ENCODE data around the gene CCDC24. TPM values are rescaled to one million over a fixed set of nuclear protein-coding genes. Genes with fewer than 3 reads are reported as not detected.

Gene CCDC24
- total and polyA plus RNA-seq, 2 of the 13 experiments (the other 11 are each of a cell fraction or from before 2014, with no cell fraction given), result 1.4 to 2.9 TPM

DNA sequence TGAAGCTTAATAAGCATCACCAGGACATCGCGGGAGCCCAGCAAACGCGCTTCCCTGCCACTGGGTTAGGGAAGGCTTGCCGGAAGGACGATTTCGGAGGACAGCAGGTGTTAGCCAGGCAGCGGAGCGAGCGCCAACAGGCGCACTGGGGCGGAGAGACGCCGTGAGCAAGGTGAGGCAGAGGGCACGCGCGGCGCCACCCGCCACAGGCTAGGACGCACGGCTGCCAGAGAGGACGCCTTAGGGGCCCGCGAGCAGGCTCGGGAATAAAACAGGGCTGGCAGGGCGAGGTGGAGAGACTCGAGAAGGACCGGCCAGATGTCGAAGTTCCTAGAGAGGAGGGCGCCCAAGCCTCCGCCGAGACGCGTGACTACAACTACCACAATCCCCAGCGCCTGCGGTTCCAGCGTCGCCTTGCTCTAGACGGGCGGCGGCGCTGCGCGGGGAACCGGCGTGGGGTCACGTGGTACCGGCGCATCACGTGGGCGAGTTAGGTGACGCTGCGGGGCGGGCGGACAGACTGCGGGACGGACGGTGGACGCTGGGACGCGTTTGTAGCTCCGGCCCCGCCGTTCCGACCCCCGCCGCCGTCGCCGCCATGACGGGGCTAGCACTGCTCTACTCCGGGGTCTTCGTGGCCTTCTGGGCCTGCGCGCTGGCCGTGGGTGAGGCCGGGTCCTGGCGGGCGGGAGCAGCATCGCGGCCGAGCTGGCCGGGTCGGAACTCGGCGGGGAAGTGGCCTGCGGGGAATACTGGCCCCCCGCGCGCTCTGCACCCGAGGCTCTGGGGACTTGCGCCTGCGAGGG lies 16.8 kb upstream of the CCDC24 start, which contains the start of gene ATP6V0B (continued):
- TF ChIP-seq, protein P1, sequence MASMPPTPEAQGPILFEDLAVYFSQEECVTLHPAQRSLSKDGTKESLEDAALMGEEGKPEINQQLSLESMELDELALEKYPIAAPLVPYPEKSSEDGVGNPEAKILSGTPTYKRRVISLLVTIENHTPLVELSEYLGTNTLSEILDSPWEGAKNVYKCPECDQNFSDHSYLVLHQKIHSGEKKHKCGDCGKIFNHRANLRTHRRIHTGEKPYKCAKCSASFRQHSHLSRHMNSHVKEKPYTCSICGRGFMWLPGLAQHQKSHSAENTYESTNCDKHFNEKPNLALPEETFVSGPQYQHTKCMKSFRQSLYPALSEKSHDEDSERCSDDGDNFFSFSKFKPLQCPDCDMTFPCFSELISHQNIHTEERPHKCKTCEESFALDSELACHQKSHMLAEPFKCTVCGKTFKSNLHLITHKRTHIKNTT (CRISPR knock-in tag; IDR thresholded peaks at IDR 0.05), result no peak
- TF ChIP-seq MBNL3 (CRISPR knock-in tag; conservative IDR thresholded peaks at IDR 0.05) (no peak), ZNF788 (CRISPR knock-in tag; IDR thresholded peaks at IDR 0.05; ENCODE audit: borderline replicate concordance) (peak; percentile 55; the same call in 1 of the 2 replicates), NFE2 (CRISPR knock-in tag; IDR thresholded peaks at IDR 0.05) (no peak), ZNF724P (CRISPR knock-in tag; IDR thresholded peaks at IDR 0.05; ENCODE audit: borderline replicate concordance) (no peak), ATRX (CRISPR knock-in tag; IDR thresholded peaks at IDR 0.05; ENCODE audit: borderline replicate concordance) (no peak), ARID2 (CRISPR knock-in tag; IDR thresholded peaks at IDR 0.05; ENCODE audit: borderline replicate concordance) (no peak), ZNF567 (CRISPR knock-in tag; IDR thresholded peaks at IDR 0.05; ENCODE audit: borderline replicate concordance) (no peak), HES4 (CRISPR knock-in tag; IDR thresholded peaks at IDR 0.05; ENCODE audit: borderline replicate concordance) (0 out of 2 replicates have a peak, but pooled peaks have one; percentile 4), SAP130 (CRISPR knock-in tag; IDR thresholded peaks at IDR 0.05; ENCODE audit: low read depth) (peak; percentile 96), POLR2AphosphoS5 (IDR thresholded peaks at IDR 0.05; ENCODE audit: low read depth, low read length) (peak; percentile 63), ZZZ3 (CRISPR knock-in tag; IDR thresholded peaks at IDR 0.05; ENCODE audit: borderline replicate concordance) (0 out of 2 replicates have a peak, but pooled peaks have one; percentile 11), NR3C1 (CRISPR knock-in tag; IDR thresholded peaks at IDR 0.05) (no peak), MEIS2 (CRISPR knock-in tag; IDR thresholded peaks at IDR 0.05) (peak; percentile 55; the same call in 1 of the 2 replicates), ZMYM3 (CRISPR knock-in tag; IDR thresholded peaks at IDR 0.05) (no peak), RBM39 (IDR thresholded peaks at IDR 0.05; ENCODE audit: low read depth, low read length, poor library complexity, severe bottlenecking) (peak; percentile 84)
- TF ChIP-seq, protein P2, sequence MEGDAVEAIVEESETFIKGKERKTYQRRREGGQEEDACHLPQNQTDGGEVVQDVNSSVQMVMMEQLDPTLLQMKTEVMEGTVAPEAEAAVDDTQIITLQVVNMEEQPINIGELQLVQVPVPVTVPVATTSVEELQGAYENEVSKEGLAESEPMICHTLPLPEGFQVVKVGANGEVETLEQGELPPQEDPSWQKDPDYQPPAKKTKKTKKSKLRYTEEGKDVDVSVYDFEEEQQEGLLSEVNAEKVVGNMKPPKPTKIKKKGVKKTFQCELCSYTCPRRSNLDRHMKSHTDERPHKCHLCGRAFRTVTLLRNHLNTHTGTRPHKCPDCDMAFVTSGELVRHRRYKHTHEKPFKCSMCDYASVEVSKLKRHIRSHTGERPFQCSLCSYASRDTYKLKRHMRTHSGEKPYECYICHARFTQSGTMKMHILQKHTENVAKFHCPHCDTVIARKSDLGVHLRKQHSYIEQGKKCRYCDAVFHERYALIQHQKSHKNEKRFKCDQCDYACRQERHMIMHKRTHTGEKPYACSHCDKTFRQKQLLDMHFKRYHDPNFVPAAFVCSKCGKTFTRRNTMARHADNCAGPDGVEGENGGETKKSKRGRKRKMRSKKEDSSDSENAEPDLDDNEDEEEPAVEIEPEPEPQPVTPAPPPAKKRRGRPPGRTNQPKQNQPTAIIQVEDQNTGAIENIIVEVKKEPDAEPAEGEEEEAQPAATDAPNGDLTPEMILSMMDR (CRISPR knock-in tag; IDR thresholded peaks at IDR 0.05), result peak; percentile 66
- TF ChIP-seq, protein P3, sequence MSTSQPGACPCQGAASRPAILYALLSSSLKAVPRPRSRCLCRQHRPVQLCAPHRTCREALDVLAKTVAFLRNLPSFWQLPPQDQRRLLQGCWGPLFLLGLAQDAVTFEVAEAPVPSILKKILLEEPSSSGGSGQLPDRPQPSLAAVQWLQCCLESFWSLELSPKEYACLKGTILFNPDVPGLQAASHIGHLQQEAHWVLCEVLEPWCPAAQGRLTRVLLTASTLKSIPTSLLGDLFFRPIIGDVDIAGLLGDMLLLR (CRISPR knock-in tag; IDR thresholded peaks at IDR 0.05), result peak; percentile 88; the same call in 1 of the 2 replicates
- TF ChIP-seq, protein P4, sequence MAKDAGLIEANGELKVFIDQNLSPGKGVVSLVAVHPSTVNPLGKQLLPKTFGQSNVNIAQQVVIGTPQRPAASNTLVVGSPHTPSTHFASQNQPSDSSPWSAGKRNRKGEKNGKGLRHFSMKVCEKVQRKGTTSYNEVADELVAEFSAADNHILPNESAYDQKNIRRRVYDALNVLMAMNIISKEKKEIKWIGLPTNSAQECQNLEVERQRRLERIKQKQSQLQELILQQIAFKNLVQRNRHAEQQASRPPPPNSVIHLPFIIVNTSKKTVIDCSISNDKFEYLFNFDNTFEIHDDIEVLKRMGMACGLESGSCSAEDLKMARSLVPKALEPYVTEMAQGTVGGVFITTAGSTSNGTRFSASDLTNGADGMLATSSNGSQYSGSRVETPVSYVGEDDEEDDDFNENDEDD (CRISPR knock-in tag; IDR thresholded peaks at IDR 0.05; ENCODE audit: borderline replicate concordance), result peak; percentile 92

Data from HepG2 (cell line).